Neural progenitor cell (in vitro differentiated cells): ENCODE results near the gene PLK5. TPM values are rescaled to one million over a fixed set of nuclear protein-coding genes. Genes with fewer than 3 reads are reported as not detected.
"Not testable (repeated sequence)": the region's sequence is repeated elsewhere in the genome, so short reads cannot be mapped to it uniquely, and the experiment has no call there.

Source experiments
- DNase-seq: peaks from one replicate; pipeline ENCODE4 v3.0.0-alpha.2; 2016; ENCODE audit warnings: low spot score
- H2AFZ ChIP-seq: fragments of 200-600 bp; sonication (generic); replicated peaks from 2 replicates; pipeline ENCODE4 v1.6.1; 2016; ENCODE audit warnings: antibody characterized with exemption
- H3F3A ChIP-seq: fragments of 200-600 bp; sonication (generic); 2 replicates; pipeline ENCODE4 v1.6.1; 2016; ENCODE audit warnings: antibody characterized with exemption, low read depth
- H3K27ac ChIP-seq: fragments of 200-600 bp; sonication (generic); 2 replicates; pipeline ENCODE4 v1.5.1; 2016; ENCODE audit warnings: mild to moderate bottlenecking
- H3K27me3 ChIP-seq: fragments of 200-600 bp; sonication (generic); 2 replicates; pipeline ENCODE4 v1.6.1; 2016; ENCODE audit warnings: mild to moderate bottlenecking, moderate library complexity
- H3K36me3 ChIP-seq: fragments of 200-600 bp; sonication (generic); 2 replicates; pipeline ENCODE4 v1.5.1; 2016
- H3K4me1 ChIP-seq: fragments of 200-600 bp; sonication (generic); 2 replicates; pipeline ENCODE4 v1.6.1; 2016; ENCODE audit warnings: mixed run types
- H3K4me2 ChIP-seq: fragments of 200-600 bp; sonication (generic); 2 replicates; pipeline ENCODE4 v1.6.1; 2016
- H3K4me3 ChIP-seq: fragments of 200-600 bp; sonication (generic); 2 replicates; pipeline ENCODE4 v1.5.1; 2016
- H3K79me2 ChIP-seq: fragments of 200-600 bp; sonication (generic); 2 replicates; pipeline ENCODE4 v1.6.1; 2016; ENCODE audit warnings: low read depth
- H3K9ac ChIP-seq: fragments of 200-600 bp; sonication (generic); 2 replicates; pipeline ENCODE4 v1.6.1; 2016
- H3K9me3 ChIP-seq: fragments of 200-600 bp; sonication (generic); 2 replicates; pipeline ENCODE4 v1.5.1; 2016; ENCODE audit warnings: low read depth
- H4K20me1 ChIP-seq: fragments of 200-600 bp; sonication (generic); 2 replicates; pipeline ENCODE4 v1.6.1; 2016; ENCODE audit warnings: low read depth
- H3K27ac Mint-ChIP-seq: 3 replicates; pipeline ENCODE4 v1.8.0; 2021; ENCODE audit warnings: mixed read lengths
- H3K27me3 Mint-ChIP-seq: 2 replicates; pipeline ENCODE4 v1.8.0; 2022; ENCODE audit warnings: low read depth, mild to moderate bottlenecking, inconsistent platforms, moderate library complexity, mixed read lengths; ENCODE audit not compliant: insufficient read depth
- H3K36me3 Mint-ChIP-seq: 3 replicates; pipeline ENCODE4 v1.8.0; 2021; ENCODE audit warnings: mixed read lengths
- H3K4me1 Mint-ChIP-seq: 3 replicates; pipeline ENCODE4 v1.8.0; 2021; ENCODE audit warnings: mixed read lengths
- H3K4me3 Mint-ChIP-seq: 3 replicates; pipeline ENCODE4 v1.8.0; 2021; ENCODE audit warnings: mild to moderate bottlenecking, moderate library complexity, mixed read lengths
- H3K9me3 Mint-ChIP-seq: 3 replicates; pipeline ENCODE4 v1.8.0; 2020; ENCODE audit warnings: mixed read lengths
- CTCF ChIP-seq: fragments of 200-600 bp; sonication (generic); IDR thresholded peaks from 2 replicates; pipeline ENCODE4 v1.5.1; 2017; ENCODE audit warnings: antibody characterized with exemption, mild to moderate bottlenecking
- EZH2 ChIP-seq: fragments of 200-600 bp; sonication (generic); IDR thresholded peaks from 2 replicates; pipeline ENCODE4 v1.6.1; 2017; ENCODE audit warnings: antibody characterized with exemption, mild to moderate bottlenecking, moderate library complexity
- EZH2phosphoT487 ChIP-seq: fragments of 200-600 bp; sonication (generic); IDR thresholded peaks from 2 replicates; pipeline ENCODE4 v1.6.1; 2017; ENCODE audit warnings: antibody characterized with exemption
- total RNA-seq: library from RNA; depleted of rRNA; stranded (reverse); fragments of >200 nt; gene quantifications from 2 replicates; pipeline ENCODE4 v1.2.3, GENCODE V29; 2015; ENCODE audit warnings: low replicate concordance

Gene PLK5, protein sequence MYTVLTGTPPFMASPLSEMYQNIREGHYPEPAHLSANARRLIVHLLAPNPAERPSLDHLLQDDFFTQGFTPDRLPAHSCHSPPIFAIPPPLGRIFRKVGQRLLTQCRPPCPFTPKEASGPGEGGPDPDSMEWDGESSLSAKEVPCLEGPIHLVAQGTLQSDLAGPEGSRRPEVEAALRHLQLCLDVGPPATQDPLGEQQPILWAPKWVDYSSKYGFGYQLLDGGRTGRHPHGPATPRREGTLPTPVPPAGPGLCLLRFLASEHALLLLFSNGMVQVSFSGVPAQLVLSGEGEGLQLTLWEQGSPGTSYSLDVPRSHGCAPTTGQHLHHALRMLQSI
- 0.81 TPM in 1 of 2 replicates, not detected in the other for total RNA-seq

DNA sequence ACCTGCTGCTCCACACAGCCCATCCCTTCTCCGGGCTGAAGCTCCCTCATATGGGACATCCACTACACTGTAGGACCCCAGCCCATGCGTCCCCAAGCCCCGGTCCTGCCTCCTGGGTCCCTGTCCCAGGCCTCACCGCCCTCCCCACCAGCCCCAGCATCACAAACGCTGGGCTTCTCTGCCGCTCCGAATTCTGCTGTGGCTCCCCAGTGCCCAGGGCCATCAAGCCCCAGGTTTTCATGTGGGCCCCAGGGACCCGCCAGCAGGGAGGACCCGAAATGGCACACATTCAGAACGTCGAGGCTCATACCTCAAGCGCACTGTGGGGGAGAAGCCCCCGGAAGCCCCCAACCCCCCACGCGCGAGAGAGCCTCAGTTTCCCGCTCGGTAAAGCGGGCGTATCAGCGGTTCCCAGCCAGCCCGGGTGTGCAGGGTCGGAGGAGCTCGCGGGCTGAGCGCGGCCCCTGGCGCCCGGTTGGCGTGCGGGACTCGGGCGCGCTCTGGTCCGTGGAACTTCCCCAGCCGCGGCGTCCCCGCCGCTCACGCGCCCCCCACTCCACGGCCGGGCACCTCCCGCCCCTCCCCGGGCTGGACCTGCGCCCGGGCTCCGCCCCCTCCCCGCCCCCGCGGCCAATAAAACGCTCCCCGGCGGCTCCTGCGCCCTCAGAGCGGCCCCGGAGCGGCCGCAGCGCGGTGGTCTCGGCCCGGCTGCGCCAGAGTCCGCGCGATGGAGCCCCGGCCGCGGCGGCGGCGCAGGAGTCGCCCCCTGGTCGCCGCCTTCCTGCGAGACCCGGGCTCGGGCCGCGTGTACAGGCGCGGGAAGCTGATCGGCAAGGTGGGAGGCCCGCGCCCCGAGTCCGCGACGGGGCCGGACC is at the start of gene PLK5:
Gene PLK5 (plus strand): TSS at position 666 of the 875 bp plus-strand sequence. CDS start 2,920 bp downstream, outside the sequence.
- Histone ChIP-seq H2AFZ (no peak within 1 kb of the TSS), H3K9ac (no peak within 1 kb of the TSS)

DNA sequence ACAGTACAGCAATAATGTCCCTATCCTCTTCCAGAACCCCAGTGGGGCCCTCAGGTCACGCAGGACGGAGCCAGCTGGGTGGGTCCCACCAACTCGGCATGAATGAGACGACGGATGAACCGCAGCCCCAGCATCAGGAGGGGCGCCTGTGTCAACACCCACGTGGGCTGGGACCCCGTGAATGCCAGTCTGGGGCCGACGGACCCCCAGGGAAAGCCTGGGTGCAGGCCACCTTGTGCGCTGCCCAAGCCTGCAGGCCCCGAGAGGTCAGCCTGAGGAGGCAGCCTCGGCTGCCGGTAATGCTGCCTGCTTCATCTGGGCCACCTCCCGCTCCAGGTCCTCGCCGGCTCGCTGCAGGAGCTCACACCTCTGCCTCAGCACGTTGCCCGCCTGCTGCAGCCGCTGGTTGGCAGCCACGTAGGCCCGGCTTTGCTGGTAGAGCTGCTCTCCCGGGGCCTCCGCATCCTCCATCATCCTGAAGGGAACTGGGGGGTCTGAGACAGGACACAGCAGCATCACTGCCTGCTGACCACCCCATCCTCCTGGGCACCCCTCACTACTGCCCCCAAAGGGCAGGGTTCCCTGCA is 49.0 kb upstream of the PLK5 start:
- Histone ChIP-seq H2AFZ (no peak overlapping the region), H3K27me3 (peaks cover 44% of the 10 kb centered on the region), H3F3A (peaks cover 27% of the 10 kb centered on the region), H3K27ac (no peak overlapping the region), H3K4me1 (peaks cover 31% of the 10 kb centered on the region), H3K9ac (no peak overlapping the region), H3K9me3 (no peaks in the 10 kb centered on the region), H3K4me2 (no peak overlapping the region), H3K79me2 (peaks cover 29% of the 10 kb centered on the region), H3K4me3 (no peak overlapping the region), H3K36me3 (no peaks in the 10 kb centered on the region), H4K20me1 (peaks cover 90% of the 10 kb centered on the region)
- H3K36me3 Mint-ChIP-seq: peaks cover 2% of the 10 kb centered on the region
- H3K9me3 Mint-ChIP-seq: no peaks in the 10 kb centered on the region
- peaks cover 11% of the 10 kb centered on the region for H3K4me1 Mint-ChIP-seq
- peaks cover 16% of the 10 kb centered on the region for H3K27me3 Mint-ChIP-seq
- no peak for DNase-seq
- TF ChIP-seq CTCF (no peak), EZH2 (no peak), EZH2phosphoT487 (no peak)
- H3K27ac Mint-ChIP-seq: no peak overlapping the region
- peak overlapping the region; percentile 30 for H3K4me3 Mint-ChIP-seq

More for the DNA sequence above, at the start of gene PLK5:
- Histone ChIP-seq H3K79me2 (no peaks in the 10 kb centered on the region), H3K4me2 (peak within 1 kb of the TSS; percentile 78), H3K9me3 (no peaks in the 10 kb centered on the region), H3K4me3 (peak within 1 kb of the TSS; percentile 48), H3K27ac (no peak within 1 kb of the TSS), H3K4me1 (no peaks in the 10 kb centered on the region), H3F3A (peaks cover 21% of the 10 kb centered on the region), H3K27me3 (peaks cover 86% of the 10 kb centered on the region), H3K36me3 (no peaks in the 10 kb centered on the region), H4K20me1 (peaks cover 13% of the 10 kb centered on the region)
- Mint-ChIP-seq H3K9me3 (peaks cover 6% of the 10 kb centered on the region), H3K27me3 (peaks cover 29% of the 10 kb centered on the region), H3K27ac (no peak within 1 kb of the TSS), H3K4me1 (peaks cover 9% of the 10 kb centered on the region), H3K36me3 (peaks cover 5% of the 10 kb centered on the region), H3K4me3 (peak within 1 kb of the TSS; percentile 80)
- TF ChIP-seq EZH2 (no peak), CTCF (peak; percentile 6)
- DNase-seq: peak; percentile 79

- no peaks in the 10 kb centered on the region for H3K9me3 ChIP-seq
- no peak overlapping the region for H2AFZ ChIP-seq
- H3K4me3 ChIP-seq: no peak overlapping the region
- peaks cover 22% of the 10 kb centered on the region for H3K4me1 ChIP-seq
- Mint-ChIP-seq H3K4me1 (peaks cover 11% of the 10 kb centered on the region), H3K36me3 (peaks cover 2% of the 10 kb centered on the region), H3K4me3 (no peak overlapping the region), H3K27ac (no peak overlapping the region), H3K9me3 (no peaks in the 10 kb centered on the region), H3K27me3 (peaks cover 12% of the 10 kb centered on the region)
- H3K4me2 ChIP-seq: no peak overlapping the region
- H4K20me1 ChIP-seq: peaks cover 80% of the 10 kb centered on the region
- no peak for DNase-seq
- TF ChIP-seq EZH2phosphoT487: no peak
- no peak for TF ChIP-seq EZH2
- TF ChIP-seq CTCF: no peak
- peaks cover 29% of the 10 kb centered on the region for H3K79me2 ChIP-seq
- no peak overlapping the region for H3K9ac ChIP-seq
- no peaks in the 10 kb centered on the region for H3K36me3 ChIP-seq
- peaks cover 22% of the 10 kb centered on the region for H3F3A ChIP-seq
- no peak overlapping the region for H3K27ac ChIP-seq
- peaks cover 34% of the 10 kb centered on the region for H3K27me3 ChIP-seq
Observed at GRCh38 chr19:1475751-1476437, 48.0 kb upstream of the PLK5 start.

GRCh38 chr19:1477056-1477455 is 46.8 kb upstream of the PLK5 start:
- not testable (repeated sequence) for DNase-seq, H3K27me3 Mint-ChIP-seq, H3K4me2 ChIP-seq, H3K9me3 Mint-ChIP-seq, H3K36me3 Mint-ChIP-seq, H3K27ac ChIP-seq, H3K9ac ChIP-seq, H3K27ac Mint-ChIP-seq, H2AFZ ChIP-seq, H3K4me1 Mint-ChIP-seq, H3K36me3 ChIP-seq, H3K9me3 ChIP-seq, H3K4me3 ChIP-seq
- H4K20me1 ChIP-seq: peaks cover 68% of the 10 kb centered on the region
- H3F3A ChIP-seq: peaks cover 13% of the 10 kb centered on the region
- peaks cover 10% of the 10 kb centered on the region for H3K4me1 ChIP-seq
- peaks cover 29% of the 10 kb centered on the region for H3K79me2 ChIP-seq
- peaks cover 22% of the 10 kb centered on the region for H3K27me3 ChIP-seq
- peak overlapping the region; percentile 75 for H3K4me3 Mint-ChIP-seq
